NCI-H446 treated with DMSO at 0.1 percent for 48 hours (cell line): ENCODE measurements around the gene FAM222A.
A peak's percentile ranks its signal among the peaks of the same experiment; 100 is the strongest.

Experiments used
- DNase-seq: peaks from one replicate; lab custom pipeline; 2025; lab: John Stamatoyannopoulos, UW

Gene FAM222A

DNA sequence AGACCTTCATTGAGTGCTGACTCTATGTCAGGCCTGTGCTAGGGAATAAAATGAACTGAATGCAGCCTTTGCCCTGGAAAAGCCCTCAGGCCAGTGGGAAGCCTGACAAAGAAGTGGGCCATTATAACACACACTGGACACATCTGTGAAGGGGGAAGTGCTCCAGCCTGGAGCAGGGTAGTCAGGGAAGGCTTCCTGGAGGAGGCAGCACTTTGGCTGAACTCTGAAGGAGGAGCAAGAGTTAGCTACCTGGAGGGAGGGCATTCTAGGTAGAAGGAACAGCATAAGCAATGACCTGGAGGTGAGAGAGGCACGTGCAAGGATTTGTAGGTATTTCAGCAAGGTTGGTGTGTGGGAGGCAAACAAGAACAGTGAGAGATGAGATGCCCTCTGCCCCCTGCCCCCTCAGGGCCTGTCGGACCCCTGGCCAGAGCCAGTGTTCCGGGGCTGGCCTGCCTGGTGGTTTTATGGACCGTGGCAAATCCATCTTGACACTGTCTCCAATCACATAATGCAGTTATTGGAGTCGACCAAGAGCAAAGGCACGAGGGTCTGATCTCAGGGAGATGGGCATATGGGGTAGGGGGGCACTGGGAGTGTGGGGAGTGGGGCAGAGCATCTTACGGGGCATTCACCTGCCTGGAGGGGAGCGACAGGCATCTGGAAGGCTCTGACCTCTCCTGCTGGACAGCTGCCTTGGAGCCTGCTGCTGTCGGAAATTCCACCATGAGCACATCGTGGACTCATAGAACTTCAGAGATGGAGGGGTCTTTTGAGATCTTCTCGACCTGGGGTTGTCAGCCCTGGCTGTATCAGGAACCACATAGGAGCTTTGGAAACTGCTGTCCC, 2.7 kb upstream of the FAM222A start:
- DNase-seq: no peak

DNA sequence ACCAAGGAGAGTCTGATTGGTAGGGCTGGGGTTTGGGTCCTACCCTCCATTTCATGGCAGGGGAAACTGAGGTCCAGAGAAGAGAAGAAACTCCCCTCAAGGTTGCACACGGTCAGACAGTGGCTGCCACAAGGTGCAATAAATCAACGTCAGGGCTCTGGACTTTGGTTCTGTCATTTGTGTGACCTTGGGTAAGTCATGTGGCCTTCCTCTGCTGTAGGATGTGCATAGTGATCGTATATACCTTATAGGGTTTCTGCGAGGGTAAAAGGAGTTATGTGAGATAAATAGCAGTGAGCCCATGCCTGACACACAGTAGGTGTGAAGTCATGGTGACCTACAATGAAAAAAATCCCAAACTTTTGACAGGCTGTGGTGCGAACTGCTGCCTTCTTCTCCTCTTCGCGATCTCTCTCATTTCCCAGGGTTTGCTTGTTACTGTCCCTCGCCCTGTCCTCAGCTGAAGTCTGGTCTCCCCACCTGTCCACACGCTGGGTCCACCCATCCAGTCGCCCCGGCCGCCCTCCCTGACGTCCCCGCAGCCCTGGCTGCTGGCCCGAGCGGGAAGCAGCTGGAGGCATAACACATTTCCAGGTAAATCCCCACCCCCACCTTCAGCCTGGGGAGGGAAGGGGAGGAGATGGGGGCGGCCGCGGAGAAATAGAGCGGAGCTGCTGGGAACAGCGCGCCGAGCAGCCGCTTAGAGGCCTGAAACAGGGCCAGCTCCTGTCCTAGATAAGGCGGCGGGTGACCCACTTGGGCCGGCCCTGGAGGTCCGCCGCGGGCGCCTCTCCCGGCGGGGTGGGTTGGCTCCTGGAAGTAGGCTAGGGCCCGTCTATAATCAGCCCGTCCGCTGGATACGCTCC, 1.8 kb upstream of the FAM222A start:
- DNase-seq: no peak

DNA sequence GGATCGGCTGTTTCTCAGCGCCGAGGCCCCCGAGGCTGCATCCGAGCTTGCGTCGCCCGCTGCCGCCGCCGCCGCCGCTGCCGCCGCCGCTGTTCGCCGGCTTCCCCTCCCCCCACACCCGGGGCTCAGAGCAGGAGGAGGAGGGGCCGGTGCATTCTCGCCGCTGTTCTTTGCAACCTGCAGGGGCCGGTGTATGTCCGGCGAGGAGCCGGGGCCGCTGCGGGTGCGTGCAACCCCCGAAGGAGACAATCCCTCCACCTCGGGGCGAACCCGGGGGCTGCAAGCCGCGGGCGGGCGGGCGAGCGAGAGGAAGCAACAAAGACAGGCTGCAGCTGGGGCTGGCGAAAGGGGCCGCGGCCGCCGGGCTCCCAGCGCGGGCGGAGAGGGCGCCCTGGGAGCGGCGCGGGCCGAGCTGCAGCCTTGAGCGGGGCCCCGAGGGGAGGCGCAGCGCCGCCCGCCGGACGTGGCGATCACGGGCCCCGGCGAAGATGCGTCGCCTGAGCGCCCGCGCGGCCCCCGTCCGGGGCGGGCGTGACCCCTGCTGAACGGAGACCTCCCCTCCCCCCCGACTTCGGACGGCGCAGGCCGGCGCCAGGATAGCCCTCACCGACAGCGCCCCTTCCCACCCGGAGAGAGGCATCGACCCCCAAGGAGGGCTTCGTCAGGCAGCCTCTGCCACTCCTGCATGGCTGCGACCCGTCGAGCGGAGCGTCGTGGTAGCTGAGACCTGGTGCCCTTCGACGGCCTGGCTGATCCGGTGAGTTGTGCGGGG, 702 bp downstream of the FAM222A start:
- DNase-seq: no peak

DNA sequence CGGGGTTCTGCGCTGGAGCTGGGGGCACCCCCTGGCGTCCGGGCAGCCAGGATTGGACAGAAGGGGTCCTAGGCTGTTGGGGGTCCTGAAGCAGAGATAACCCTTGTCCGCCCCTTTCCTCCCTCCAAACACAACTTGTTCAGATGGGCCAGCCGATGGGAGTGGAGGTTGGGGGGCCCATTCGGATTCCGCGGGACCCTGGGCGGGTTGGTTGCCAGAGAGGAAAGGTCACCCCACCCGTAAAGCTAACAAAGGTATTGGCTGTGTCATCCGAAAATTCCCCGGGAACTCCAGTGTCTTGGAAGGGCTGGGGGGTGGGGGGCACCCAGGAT, 1.3 kb downstream of the FAM222A start:
- no peak for DNase-seq

DNA sequence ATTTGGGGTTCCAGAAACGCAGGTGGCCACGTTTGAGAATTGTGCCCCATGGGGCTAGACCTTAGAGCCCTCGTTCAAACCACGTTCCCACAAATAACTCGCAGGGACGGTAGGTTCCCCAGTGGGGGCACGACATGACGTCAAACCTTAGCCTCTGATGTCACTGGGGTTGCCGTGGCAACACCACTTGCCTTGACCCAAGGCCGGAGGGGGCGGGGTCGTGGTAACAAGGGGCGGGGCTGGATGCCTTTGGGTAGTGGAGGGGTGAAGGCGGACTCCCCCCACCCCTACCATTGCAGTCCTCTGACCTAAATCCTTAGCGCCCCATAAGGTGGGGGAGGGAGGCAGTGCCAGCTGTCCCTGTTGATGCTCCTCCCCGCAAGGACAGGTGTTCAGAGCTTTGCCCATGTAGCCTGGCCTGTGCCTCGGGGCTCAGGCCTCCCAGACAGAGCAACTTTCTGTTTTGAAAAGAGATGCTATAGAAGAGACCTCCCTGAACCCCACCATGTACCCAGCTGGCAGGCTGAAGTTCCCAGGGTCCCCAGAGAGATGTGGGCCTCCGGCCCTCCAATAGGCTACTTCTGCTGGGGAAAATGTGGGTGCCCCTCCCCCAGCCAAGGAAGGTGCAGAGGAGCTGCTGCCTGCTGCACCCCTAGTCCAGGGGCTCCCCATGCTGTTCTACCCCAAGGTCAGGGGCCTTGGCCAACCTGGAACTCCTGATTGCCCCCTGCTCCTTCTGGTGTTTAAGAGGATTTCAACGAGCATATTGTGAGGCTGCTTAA, 1.9 kb downstream of the FAM222A start:
- no peak for DNase-seq

DNA sequence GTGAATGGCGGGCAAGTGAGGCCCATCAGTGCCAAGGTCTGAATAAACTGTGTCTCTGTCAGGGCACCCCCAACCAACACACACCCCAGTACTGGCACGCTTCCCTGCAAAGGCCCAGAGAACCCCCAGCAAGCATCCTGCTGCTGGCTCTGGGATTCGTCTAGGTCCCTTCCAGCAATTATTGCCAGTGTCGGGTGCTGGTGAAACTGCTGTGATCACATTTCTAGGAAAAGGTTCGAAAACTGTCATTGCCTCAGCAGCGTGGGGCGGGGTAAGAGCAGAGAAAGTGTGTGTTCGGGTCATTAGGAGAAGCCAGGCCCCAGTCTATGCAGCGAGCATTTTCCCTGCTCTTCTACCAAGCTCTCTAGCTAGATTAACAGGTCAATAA, 2.5 kb downstream of the FAM222A start:
- DNase-seq: no peak

DNA sequence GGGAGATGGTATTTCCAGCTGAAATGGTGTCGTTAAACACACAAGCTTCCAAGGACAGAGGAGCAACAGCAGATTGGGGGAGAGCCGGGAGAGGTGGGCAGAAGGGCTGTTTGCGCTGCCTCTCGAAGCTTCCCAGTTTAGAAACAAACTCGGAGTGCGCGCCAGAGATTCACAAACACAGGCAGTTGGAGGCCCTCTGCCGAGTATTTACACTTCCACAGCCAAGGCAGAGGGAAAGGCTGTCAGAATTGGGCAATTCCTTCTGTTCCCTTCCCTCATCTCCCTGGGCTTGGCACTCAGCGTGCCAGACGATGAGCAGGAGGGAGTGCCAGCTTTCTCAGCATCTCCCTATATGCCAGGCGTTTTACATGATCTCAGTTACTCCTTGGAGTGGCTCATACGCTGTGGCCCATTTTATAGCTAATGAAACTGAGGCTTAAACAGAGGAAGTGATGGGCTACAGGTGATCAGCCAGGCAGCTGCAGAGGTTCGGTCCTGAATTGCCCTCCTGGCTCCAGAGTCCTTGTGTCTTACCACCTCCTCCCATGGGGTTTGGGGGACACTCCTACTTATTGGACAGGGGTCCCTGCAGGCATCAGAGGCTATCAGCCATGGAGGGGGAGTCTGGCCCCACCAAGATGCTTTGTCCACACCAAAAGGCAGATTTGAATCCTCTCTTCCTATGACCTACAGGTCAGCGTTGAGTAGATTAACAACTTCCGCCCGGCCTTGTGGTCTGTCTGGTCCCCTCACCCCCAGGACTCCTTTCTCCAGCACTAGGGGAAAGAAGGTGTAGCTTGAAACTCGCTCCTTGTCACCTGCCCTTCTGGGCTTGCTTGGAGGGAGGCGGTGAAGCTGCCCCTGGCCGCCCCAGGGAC, 3.1 kb downstream of the FAM222A start:
- peak; percentile 93 for DNase-seq

DNA sequence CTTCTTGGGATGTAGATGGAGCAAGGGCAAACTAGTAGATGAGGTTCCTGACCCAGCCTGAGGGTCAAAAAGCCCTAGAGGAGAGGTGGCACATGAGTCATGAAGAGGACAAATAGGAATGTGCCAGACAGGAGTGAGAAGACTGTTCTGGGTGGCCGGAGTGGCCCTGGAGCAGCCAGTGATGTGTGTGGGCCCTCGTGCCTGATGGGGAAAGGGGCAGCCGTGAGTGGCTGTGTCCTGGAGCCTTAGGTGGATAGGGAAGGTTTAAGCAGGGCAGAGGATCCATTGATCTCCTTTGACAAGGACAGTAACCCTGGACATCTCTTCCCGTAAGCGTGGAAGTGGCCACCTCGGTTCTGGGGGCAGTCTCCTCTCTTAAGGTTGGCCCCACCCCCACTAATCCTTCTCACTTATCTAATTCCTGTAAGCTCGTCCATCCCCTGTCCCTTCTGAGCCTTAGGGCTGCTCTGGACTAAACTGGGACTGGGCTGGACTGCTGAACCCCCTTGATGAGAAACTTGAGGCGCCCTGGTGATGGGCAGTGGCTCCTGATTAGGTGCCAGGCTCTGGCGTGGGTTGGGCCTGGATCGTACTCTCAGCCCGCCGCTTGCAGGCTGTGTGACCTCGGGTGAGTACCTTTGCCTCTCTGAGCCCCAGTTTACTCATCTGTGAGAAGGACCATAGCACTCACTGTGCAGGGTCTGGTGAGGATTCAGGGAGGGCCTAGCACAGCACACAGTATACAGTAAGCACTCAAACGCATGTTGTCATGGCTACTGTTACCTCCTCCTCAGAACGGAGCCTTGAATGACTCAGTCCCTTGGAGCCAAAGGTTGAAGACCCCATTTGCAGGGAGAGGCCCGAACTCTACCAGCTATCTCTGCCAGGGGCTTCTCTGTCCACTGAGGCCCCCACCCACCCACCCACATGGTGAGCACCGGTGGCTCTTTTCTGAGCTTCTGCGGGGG, 4.0 kb downstream of the FAM222A start:
- no peak for DNase-seq

DNA sequence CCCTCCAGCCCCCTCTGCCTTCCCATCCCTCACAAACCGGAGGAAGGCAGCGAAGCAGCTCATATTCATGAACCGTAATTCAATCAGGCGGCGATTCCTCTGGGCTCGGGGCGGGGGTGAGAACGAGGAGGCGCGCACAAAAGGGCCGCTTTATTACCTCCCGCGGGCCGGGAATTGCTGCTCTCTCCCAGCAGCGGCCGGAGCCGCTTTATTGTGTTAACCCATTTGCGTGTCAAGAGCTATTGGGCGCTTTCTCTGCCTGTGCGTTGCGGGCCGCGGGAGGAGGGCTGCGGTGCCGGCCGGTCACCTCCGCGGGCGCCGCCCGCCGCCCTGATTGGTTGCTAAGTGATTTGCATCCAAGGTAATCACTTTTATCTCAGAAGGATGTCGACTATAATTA, 4.8 kb downstream of the FAM222A start:
- DNase-seq: no peak

DNA sequence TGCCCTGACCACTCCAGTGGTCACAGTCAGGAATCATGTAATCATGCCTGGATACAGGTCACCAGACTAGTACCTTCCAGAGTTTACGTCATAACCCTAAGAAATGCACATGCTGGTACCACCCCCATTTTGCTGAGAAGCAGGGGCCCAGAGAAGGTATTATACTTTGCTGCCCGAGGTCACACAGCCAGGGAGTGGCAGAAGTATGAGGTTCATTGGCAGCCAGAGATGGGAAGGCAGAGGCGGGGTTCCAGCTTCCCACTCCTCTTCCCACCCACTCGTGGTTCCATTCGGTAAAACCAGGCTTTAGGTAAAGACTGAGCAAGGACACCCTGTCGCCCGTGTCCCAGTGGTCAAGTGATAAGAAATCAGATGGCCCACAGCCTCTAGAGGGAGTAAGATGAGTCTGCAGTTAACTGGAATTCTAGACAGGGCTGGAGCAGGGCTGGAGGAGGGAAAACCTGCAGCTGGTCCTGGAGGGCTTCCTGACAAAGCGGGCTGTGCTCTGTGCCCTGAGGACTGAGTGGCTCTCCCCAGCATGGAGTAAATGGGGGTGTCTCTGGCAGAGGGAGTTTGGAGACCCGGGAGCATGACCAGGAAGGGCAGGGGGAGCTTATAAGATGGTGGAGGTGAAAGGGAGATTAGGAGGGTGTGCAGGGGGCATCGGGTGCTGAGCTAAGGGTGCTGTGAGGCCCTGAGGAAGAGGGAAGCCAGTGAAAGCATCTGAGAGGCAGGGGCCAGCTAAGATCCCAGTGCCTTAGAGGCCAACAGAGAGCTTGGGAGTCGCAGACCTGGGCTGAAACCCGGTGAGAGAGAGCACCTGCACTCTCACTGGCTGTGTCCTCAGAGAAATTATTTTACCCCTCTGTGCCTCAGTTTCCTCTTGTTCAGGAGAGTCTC, 5.7 kb downstream of the FAM222A start:
- DNase-seq: no peak

DNA sequence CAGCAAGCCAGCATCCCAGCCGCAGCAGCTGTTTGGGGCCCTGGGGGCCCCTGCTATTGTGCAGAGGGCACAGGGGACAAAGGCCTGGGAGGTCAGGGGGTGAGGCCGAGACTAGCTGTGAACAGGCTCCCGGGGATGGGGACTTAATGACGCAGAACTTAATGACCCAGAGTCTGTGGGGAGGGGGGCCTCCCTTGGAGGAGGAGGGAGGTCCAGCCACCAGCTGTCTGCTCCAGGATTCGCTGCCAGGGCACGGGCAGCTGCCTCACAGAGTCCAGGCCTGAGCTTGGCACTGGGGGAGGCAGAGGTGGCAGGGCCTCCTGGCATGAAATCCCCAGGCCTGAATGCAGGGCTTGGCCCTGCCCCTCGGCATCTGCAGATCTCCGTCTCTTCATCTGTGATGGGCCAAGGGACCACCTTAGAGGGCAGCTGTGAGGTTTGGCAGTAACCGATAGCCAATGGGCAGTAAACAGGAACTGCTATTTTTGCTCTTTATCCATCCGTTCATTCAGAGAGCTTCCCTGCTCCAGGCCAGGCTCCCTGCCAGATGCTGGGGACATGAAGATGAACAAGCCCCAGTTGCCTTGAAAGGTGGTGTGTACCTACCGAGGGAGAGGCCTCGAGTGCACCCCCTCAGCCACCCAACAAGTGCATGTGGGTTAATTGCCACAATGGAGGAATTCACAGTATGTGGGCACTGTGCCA, 6.7 kb downstream of the FAM222A start:
- DNase-seq: peak; percentile 53

DNA sequence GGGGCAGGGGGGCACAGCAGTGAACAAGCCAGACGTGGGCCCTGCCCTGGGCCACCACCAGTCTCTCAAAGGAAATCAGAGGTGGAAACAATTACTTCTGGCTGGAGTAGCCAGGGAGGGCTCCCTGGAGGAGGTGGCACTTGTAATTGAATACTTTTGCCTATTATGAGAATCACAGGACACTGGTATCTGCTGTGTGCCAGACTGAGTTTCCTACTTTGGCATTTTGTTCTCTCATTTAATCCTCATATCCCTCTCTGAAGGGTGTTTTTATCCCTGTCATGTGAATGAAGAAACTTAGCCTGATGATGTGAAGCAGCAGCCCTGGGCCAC, 7.2 kb downstream of the FAM222A start:
- DNase-seq: no peak

DNA sequence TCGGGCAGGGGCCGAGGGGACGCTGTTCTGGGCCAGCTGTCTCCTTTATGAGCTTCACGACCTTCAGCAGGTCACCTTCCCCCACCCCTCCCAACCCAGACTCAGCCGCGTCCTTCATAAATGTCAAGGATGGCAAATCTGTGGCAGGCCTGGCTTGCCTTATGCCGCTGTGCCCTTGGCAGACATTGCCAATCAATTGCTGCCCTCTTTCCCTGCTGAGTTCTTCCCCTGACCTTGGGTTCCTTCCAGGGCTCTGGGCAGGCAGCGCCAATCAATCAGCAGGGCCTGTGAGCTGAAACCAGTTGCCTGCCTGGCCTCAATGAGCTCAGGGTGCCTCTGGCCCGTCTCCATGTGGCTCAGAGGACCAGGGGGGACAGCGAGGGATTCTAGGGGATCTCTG, 7.7 kb downstream of the FAM222A start:
- DNase-seq: no peak

DNA sequence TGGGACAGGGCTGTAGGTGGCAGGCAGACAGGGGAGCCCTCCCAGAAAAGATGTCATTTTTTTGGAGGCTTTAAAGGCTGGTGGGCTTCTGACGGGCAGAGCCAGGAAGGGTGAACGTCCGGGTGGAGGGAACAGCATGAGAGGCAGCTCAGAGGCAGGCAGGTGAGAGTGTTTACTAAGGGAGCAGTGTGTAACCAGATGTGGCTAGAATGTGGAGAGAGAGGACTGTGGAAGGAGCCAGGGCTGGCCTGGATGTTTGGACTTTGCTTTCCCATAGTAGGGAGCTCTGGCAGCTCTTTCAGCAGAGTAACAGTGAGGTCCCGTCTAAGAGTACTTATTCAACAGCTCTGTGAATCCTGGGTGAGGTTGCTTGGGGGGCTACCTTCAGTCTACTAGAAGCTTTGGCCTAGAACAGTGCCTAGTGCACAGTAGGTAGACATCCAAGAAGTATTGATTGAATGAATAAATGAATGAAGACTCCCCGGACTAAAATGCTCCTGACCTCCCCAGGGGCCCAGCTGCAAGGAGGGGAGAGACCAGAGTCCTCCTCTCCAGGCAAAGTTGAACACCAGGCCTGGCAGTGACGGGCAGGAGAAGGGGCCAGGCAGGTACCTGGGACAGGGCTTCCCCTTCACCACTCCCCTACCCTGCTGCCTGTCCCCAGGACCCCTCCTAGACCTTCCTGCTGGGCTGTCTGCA, 8.5 kb downstream of the FAM222A start:
- DNase-seq: no peak

DNA sequence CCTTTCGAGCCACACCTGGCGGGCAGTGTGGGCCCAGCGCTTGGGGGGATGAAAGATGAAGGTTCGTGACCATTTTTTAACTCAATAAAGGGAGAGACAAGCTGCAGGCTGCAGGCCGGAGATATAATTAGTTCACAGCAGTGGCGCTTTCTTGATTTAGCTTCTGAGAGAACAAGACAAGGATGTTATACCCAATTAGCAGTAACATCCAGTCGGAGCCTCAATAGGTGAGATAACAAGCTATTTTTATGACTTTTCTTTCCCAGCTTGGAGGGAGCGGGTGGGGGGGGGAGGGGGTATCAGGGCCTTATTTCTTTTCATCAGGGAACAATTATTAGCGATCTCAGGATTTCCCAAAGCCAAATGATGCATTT, 9.1 kb downstream of the FAM222A start:
- DNase-seq: no peak

DNA sequence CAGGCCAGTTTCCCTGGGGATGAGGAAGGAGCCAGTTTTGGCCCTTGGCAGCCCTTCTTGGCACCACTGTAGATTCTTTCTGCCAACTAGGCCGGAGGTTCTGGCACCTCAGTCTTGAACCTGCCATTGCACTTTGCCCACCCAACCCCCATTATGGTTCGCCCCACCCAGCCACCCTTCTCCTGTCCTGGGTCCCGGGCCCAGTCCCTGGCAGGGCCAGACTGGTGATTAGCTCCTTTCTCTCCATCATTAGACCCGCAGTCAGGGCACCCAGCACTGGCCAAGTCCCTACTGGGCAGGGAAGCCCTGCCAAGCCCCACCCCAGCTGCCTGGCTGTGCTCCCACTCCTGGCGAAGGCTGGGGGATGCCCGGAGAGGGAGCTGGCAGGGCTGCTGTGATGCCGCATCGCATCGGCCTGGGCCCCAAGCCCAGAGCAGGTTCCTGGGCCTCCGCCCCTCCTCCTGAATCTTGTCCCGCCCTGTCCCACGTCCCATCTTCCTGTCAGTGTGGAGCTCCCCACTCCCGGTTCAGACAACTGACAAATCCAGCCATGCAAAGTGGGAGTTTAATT, 9.8 kb downstream of the FAM222A start:
- DNase-seq: peak; percentile 87

DNA sequence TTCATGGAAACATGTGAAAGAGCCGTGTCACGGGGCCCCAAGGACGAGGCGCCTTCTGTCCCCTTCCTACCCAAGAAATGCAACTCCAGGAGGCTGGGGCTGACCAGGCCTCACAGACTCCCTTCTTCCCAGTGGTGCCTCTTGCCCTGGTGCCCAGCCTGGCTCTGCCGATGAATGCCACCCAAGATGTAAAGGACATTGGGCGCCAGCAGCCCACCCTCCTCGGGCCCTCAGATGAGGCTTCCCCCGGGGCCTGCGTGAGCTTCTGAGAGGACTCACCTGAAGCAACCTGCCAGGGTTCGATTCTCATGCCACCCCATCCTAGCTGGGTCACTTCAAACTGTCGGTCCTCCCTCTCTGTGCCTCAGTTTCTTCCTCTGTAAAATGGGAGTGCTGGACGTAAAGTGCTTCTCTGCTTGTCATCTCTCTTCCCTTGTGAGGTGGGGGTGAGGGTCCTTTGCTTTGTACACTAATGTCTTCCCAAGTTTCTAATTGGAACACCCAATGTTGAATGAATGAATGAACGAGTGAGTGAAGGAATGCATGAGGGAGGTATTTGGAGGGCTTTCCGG, 10.8 kb downstream of the FAM222A start:
- no peak for DNase-seq
